ENCODE measurements around the gene NET1. TPM values are rescaled to one million over a fixed set of nuclear protein-coding genes. Genes with fewer than 3 reads are reported as not detected.
A peak's percentile ranks its signal among the peaks of the same experiment; 100 is the strongest.

The NET1 gene
- polyA plus RNA-seq, 4 donors, result 112 to 137 (median 130) TPM

GRCh38 chr10:5441106-5441505, 28.7 kb downstream of the NET1 start:
- DNase-seq (ENCODE audit: low read depth in 4 of 4, low spot score in 2 of 4), result no peak

DNA sequence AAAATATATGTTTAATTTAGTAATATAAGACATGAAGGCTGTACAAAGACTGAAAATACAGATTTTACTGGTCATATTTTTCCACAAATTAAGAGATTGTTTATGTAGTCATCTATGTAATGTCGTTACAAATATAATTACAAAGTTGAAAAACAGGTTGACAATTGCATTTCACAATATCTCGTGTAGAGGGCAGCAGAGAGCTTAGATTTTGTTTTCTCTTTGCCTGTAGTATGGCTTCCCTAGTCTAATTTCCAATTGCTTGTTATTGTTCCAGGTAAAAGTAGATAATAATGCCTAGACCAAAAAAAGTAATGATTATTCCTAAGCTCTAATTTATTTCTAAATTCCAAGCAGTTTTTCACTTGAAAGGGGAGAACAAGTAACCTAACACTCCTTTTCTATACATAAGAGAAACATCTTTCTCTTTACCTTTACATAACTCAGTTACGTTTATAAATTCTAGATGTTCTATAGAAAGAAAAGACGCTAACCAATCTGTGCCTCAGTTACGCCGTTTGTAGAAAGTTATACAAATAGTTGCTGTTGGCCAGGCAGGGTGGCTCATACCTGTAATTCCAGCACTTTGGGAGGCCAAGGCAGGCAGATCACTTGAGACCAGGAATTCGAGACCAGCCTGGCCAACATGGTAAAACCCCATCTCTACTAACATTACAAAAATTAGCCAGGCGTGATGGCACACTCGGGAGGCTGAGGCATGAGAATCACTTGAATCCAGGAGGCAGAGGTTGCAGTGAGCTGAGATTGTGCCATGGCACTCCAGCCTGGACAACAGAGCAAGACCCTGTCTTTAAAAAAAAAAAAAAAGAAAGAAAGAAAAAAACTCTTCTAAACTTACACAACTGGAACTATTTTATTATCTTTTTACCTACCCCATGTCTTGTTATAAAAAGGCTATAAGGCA, 30.0 kb downstream of the NET1 start:
- peak in 1 of 4 donors; percentile 55 for DNase-seq (ENCODE audit: low read depth in 4 of 4, low spot score in 2 of 4)

GRCh38 chr10:5442990-5443370, 30.6 kb downstream of the NET1 start:
- no peak for DNase-seq (ENCODE audit: low read depth in 4 of 4, low spot score in 2 of 4)

- DNase-seq (ENCODE audit: low read depth in 4 of 4, low spot score in 2 of 4), result no peak
These were observed 31.1 kb downstream of the NET1 start for GRCh38 chr10:5443429-5443828.

DNA sequence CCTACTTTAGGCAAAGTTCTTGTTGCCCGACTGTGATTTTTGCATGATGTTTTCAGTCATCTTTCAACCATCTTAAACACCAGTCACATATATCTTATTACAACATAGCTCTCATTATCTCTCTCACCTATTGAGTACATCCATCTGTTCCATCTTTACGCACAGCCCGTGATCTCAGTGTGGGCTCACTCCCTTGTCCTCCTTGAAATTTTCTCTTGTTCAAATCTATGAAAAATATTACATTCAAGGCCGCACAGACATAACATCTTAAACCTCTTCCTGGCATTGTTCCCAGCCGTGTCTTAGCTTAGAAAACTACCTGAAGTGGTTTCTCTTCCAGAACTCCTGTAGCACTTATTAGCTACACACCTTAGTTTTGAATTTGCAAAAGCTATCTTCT, 32.6 kb downstream of the NET1 start:
- no peak for DNase-seq (ENCODE audit: low read depth in 4 of 4, low spot score in 2 of 4)

- DNase-seq (ENCODE audit: low read depth in 4 of 4, low spot score in 2 of 4), result peak in 3 of 4 donors; percentile 66 to 82 (median 77)
These were observed 34.1 kb downstream of the NET1 start for GRCh38 chr10:5446390-5446926.

DNA sequence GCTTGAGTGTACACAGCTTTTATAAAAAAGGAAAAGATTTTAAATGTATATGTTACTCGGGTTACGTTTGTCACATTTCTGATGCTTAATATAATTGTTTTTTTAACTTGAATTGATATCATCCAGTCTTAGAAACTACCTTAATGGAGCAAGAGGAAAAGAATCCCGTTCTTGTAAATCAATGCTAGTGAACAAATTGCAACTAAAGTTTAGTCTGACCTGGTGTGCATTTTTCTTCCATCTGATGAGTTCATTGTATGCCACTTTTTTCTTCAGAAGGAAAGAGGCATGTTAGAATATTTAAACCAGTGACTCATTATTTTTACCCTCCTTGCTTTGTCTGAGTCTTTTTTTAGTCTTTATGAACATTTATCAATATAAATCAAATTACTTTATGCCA, 34.7 kb downstream of the NET1 start:
- no peak for DNase-seq (ENCODE audit: low read depth in 4 of 4, low spot score in 2 of 4)

- no peak for DNase-seq (ENCODE audit: low read depth in 4 of 4, low spot score in 2 of 4)
These were observed 35.3 kb downstream of the NET1 start for GRCh38 chr10:5447611-5448071.

DNA sequence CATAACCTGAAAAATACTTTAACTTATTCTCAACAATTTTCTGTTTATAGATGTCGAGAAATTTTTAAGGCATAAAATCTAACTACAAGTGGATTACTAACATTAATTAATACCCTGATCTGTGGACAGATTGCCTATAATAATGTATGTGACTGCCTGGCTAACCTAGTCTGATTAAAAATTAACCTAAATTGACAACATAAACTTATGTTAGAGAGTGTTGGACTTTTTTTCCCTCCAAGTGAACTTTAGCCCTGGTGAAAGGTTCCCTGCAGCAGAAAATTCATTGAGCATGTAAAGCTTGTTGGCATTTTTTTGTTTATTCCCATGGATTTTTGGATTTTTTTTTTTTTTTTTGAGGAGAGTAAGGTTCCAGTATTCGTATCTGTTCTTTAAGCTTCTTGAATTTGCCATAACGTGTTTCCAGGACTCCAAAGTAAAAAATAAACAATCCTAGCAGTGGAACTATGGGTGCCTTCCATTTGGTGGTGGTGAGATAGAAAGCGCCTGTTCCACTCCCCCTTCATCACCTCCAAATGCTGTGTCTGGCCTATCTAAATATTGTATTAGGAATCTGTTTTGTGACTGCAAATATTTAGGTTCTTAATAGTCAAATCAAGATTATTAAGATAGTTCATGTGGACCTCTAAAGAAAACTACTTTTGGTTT, 36.1 kb downstream of the NET1 start:
- no peak for DNase-seq (ENCODE audit: low read depth in 4 of 4, low spot score in 2 of 4)

DNA sequence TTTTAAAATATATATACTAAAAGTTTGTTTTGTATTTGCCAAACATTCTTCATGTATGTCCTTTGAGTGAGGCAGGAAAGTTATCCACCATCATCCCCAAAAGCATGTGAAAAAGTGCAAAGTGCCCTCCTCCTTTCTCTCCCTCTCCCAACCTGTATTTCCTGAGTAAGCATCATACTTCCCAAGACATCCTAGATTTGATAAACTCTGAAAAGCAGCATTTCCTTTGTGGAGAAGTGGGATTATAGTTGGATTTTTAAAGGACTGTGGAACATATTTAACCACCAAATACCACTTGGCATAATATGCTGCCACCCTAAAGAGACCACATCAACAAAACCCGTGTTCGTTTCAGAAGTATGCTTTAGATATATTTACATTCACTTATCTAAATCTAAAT, 36.9 kb downstream of the NET1 start:
- DNase-seq (ENCODE audit: low read depth in 4 of 4, low spot score in 2 of 4), result no peak

GRCh38 chr10:5449823-5450222, 37.5 kb downstream of the NET1 start:
- no peak for DNase-seq (ENCODE audit: low read depth in 4 of 4, low spot score in 2 of 4)

DNA sequence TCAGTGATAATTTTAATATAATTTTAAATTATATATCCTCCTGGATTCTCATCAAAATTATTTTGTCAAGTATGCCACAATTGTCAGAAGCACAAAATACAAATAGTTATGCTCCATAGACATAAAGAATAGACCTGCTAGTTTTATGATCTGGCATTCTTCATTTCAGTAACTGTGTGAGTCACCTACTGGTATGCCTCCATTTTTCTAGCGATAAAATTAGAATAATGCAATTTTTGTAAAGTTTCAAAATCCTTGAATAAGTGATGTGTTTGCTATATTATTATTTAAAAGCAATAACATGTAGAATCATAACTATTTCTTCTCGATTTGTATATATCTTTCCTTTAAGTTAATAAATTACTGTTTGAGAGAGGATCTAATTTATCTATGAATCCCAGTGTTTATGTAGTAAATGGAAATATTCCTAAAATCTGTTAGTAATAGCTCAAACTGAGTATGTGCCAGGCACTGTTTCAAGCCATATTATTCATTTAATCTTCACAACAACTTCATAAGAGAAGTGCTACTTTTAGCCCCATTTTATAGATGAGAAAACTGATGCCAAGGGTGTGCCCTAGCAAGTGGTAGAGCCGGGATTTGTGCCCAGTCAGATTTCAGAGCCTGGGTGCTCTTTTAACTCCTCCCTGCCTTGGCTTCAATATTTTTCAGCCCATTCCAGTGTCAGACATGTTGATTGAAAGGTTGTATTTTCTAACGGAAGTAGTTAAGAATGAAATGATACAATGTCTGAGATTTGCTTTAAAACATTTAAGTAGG, 38.4 kb downstream of the NET1 start:
- no peak for DNase-seq (ENCODE audit: low read depth in 4 of 4, low spot score in 2 of 4)

- DNase-seq (ENCODE audit: low read depth in 4 of 4, low spot score in 2 of 4), result no peak
These were observed 41.6 kb downstream of the NET1 start for GRCh38 chr10:5453749-5454489.

DNA sequence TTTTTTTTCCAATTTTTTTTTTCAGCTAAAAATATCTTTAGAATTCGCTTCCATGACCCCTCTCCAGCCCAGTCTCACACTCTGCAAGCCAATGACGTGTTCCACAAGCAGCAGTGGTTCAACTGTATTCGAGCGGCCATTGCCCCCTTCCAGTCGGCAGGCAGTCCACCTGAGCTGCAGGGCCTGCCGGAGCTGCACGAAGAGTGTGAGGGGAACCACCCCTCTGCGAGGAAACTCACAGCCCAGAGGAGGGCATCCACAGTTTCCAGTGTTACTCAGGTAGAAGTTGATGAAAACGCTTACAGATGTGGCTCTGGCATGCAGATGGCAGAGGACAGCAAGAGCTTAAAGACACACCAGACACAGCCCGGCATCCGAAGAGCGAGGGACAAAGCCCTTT, 44.2 kb downstream of the NET1 start:
- no peak for DNase-seq (ENCODE audit: low read depth in 4 of 4, low spot score in 2 of 4)

GRCh38 chr10:5457741-5458140, 45.4 kb downstream of the NET1 start:
- DNase-seq (ENCODE audit: low read depth in 4 of 4, low spot score in 2 of 4), result no peak

DNA sequence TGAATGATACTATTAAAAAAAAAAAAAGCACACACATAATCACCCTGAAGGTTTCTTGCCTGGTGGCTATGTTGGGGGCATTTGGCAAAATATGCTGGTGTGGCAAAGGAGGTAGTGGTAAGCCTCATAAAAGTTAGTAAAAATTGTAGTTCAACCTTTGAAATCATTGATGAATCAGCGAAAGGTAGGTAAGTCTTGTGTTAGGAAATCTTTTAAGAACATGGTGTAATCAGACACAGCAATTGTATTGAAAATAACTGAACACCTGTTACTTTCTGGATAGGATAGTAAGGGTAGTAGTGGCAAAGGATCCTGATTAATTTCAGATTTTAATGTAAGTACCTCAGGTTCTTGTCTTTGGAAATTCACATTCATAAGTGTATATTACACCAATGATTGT, 46.1 kb downstream of the NET1 start:
- DNase-seq (ENCODE audit: low read depth in 4 of 4, low spot score in 2 of 4), result no peak

DNA sequence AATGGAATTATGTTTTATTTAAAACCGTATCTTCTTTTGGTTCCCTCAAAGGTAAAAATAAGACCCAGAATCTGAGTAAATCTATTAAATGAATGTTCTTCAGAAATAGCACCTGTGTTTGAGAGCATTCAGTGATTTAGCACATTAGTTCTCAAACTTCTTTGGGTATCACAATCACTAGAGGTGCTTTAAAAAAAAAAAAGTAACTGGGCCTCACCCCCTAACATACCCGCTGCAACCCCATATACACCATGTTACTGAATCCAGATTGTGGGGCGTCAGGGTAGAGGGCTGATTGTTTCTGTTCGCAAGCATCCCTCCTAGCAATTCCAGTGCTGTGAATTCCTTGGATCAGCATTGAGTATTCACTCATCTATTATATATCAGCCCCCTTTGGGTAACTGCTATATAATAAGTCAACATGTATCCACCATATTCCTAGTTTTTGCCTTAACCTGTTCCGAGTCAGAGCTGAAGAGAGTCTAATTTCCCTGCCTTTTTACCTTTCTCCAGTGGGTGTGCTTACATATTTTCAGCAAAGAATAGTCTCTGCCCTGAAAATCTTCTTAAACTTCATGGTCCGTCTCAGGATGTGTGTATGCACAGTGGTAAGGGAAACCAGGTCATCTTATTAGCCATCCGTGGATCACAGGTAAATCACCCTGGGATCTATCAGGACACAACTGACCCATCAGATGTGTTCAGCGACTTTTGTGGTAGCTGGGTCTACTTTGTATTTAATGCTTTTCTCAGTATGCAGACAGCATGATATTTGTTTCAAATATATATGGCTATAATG, 46.8 kb downstream of the NET1 start:
- no peak for DNase-seq (ENCODE audit: low read depth in 4 of 4, low spot score in 2 of 4)

- DNase-seq (ENCODE audit: low read depth in 4 of 4, low spot score in 2 of 4), result no peak
These were observed 48.3 kb downstream of the NET1 start for GRCh38 chr10:5460468-5461202.

- DNase-seq (ENCODE audit: low read depth in 4 of 4, low spot score in 2 of 4), result no peak
These were observed 48.8 kb downstream of the NET1 start for GRCh38 chr10:5461203-5461588.

All from left renal cortex interstitium (tissue), 4 donors.